WTC11 (cell line): ENCODE measurements around the gene TMEM178B. TPM values are rescaled to one million over a fixed set of nuclear protein-coding genes. Genes with fewer than 3 reads are reported as not detected.

Experiments used
- ATAC-seq: fragments of 200-7000 bp; cut with Tn5 transposase; 2 replicates; pipeline ENCODE4 v1.10.0; 2021; ENCODE audit warnings: mild to moderate bottlenecking, moderate library complexity
- CTCF ChIA-PET: fragments of 300-600 bp; sonication (Branson Sonifier 250); formaldehyde crosslinking; loops from one replicate; lab custom pipeline; 2021; ENCODE audit warnings: antibody characterized with exemption; lab: Charles Lee
- POLR2A ChIA-PET: fragments of 350-600 bp; sonication (Branson Sonifier 250); formaldehyde crosslinking; loops from one replicate; lab custom pipeline; 2021; ENCODE audit warnings: antibody characterized with exemption; lab: Charles Lee
- DNase-seq: peaks from one replicate; pipeline ENCODE4 v3.0.0; 2021; ENCODE audit warnings: low spot score
- H3K27ac Mint-ChIP-seq: 2 replicates; pipeline ENCODE4 v1.8.0; 2021; ENCODE audit warnings: mixed read lengths
- H3K27me3 Mint-ChIP-seq: 2 replicates; pipeline ENCODE4 v1.8.0; 2021; ENCODE audit warnings: low read depth, mild to moderate bottlenecking, moderate library complexity, mixed read lengths
- H3K36me3 Mint-ChIP-seq: 2 replicates; pipeline ENCODE4 v1.8.0; 2021; ENCODE audit warnings: mixed read lengths
- H3K4me1 Mint-ChIP-seq: 2 replicates; pipeline ENCODE4 v1.8.0; 2022; ENCODE audit warnings: mixed read lengths
- H3K4me3 Mint-ChIP-seq: 2 replicates; pipeline ENCODE4 v1.8.0; 2021; ENCODE audit warnings: mild to moderate bottlenecking, moderate library complexity, mixed read lengths
- H3K9me3 Mint-ChIP-seq: 2 replicates; pipeline ENCODE4 v1.8.0; 2021; ENCODE audit warnings: mixed read lengths
- ESRRA ChIP-seq: sonication (generic); formaldehyde crosslinking; IDR thresholded peaks from 2 replicates; pipeline ENCODE4 v1.8.1; 2022; ENCODE audit warnings: mild to moderate bottlenecking, missing genetic modification reagents, borderline replicate concordance
- ETV6 ChIP-seq: sonication (generic); formaldehyde crosslinking; IDR thresholded peaks from 2 replicates; pipeline ENCODE4 v1.8.1; 2022; ENCODE audit warnings: mild to moderate bottlenecking, missing genetic modification reagents
- FOXP1 ChIP-seq: sonication (generic); formaldehyde crosslinking; IDR thresholded peaks from 2 replicates; pipeline ENCODE4 v1.8.0; 2022; ENCODE audit warnings: missing genetic modification reagents, mild to moderate bottlenecking, moderate library complexity, borderline replicate concordance
- HMGA2 ChIP-seq: fragments of 250-450 bp; sonication (Bioruptor Pico); IDR thresholded peaks from 2 replicates; pipeline ENCODE4 v1.4.0; 2021; ENCODE audit warnings: mild to moderate bottlenecking, moderate library complexity
- JAZF1 ChIP-seq: fragments of 250-450 bp; sonication (Bioruptor Pico); IDR thresholded peaks from 2 replicates; pipeline ENCODE4 v1.9.0; 2021; ENCODE audit warnings: moderate library complexity, mild to moderate bottlenecking, inconsistent platforms
- SMAD3 ChIP-seq: sonication (generic); formaldehyde crosslinking; IDR thresholded peaks from 2 replicates; pipeline ENCODE4 v1.8.0; 2022; ENCODE audit warnings: missing genetic modification reagents, mild to moderate bottlenecking, borderline replicate concordance
- TEAD4 ChIP-seq: sonication (generic); formaldehyde crosslinking; IDR thresholded peaks from 2 replicates; pipeline ENCODE4 v1.8.0; 2022; ENCODE audit warnings: mild to moderate bottlenecking, missing genetic modification reagents
- ZBTB21 ChIP-seq: sonication (generic); formaldehyde crosslinking; IDR thresholded peaks from 2 replicates; pipeline ENCODE4 v1.8.1; 2023; ENCODE audit warnings: mild to moderate bottlenecking, missing genetic modification reagents, borderline replicate concordance
- ZNF263 ChIP-seq: sonication (generic); formaldehyde crosslinking; IDR thresholded peaks from 2 replicates; pipeline ENCODE4 v1.8.1; 2022; ENCODE audit warnings: low read depth, mild to moderate bottlenecking, moderate library complexity, missing genetic modification reagents
- ZNF317 ChIP-seq: sonication (generic); formaldehyde crosslinking; IDR thresholded peaks from 2 replicates; pipeline ENCODE4 v1.8.1; 2023; ENCODE audit warnings: low read depth, mild to moderate bottlenecking, moderate library complexity, missing genetic modification reagents, borderline replicate concordance
- ZNF396 ChIP-seq: fragments of 250-450 bp; sonication (Bioruptor Pico); IDR thresholded peaks from 2 replicates; pipeline ENCODE4 v1.8.0; 2021; ENCODE audit warnings: mild to moderate bottlenecking, moderate library complexity, borderline replicate concordance
- ZNF416 ChIP-seq: fragments of 250-450 bp; sonication (Bioruptor Pico); IDR thresholded peaks from 2 replicates; pipeline ENCODE4 v1.9.0; 2021; ENCODE audit warnings: mild to moderate bottlenecking, inconsistent platforms
- ZNF423 ChIP-seq: fragments of 250-450 bp; sonication (Bioruptor Pico); IDR thresholded peaks from 2 replicates; pipeline ENCODE4 v2.1.2; 2022; ENCODE audit warnings: mild to moderate bottlenecking, moderate library complexity
- total RNA-seq: library from RNA; stranded (reverse); gene quantifications from 3 replicates; pipeline ENCODE4 v1.2.3, GENCODE V29; 2021
- TF ChIP-seq, protein P1 (sequence below): sonication (generic); formaldehyde crosslinking; IDR thresholded peaks from 2 replicates; pipeline ENCODE4 v1.8.0; 2023; ENCODE audit warnings: mild to moderate bottlenecking, missing genetic modification reagents
- TF ChIP-seq, protein P2 (sequence below): sonication (generic); formaldehyde crosslinking; conservative IDR thresholded peaks from 2 replicates; pipeline ENCODE4 v1.8.1; 2023; ENCODE audit warnings: mild to moderate bottlenecking, low read depth, missing genetic modification reagents, moderate library complexity
- TF ChIP-seq, protein P3 (sequence below): fragments of 250-450 bp; sonication (Bioruptor Pico); IDR thresholded peaks from 2 replicates; pipeline ENCODE4 v1.8.0; 2021; ENCODE audit warnings: mild to moderate bottlenecking
- TF ChIP-seq, protein P4 (sequence below): sonication (generic); formaldehyde crosslinking; IDR thresholded peaks from 2 replicates; pipeline ENCODE4 v1.8.1; 2023; ENCODE audit warnings: mild to moderate bottlenecking, missing genetic modification reagents
- TF ChIP-seq, protein P5 (sequence below): sonication (generic); formaldehyde crosslinking; IDR thresholded peaks from 2 replicates; pipeline ENCODE4 v1.8.1; 2023; ENCODE audit warnings: mild to moderate bottlenecking, moderate library complexity, missing genetic modification reagents

Gene TMEM178B
- total RNA-seq, 1 experiment from 2014 or later: 20.4 TPM

DNA sequence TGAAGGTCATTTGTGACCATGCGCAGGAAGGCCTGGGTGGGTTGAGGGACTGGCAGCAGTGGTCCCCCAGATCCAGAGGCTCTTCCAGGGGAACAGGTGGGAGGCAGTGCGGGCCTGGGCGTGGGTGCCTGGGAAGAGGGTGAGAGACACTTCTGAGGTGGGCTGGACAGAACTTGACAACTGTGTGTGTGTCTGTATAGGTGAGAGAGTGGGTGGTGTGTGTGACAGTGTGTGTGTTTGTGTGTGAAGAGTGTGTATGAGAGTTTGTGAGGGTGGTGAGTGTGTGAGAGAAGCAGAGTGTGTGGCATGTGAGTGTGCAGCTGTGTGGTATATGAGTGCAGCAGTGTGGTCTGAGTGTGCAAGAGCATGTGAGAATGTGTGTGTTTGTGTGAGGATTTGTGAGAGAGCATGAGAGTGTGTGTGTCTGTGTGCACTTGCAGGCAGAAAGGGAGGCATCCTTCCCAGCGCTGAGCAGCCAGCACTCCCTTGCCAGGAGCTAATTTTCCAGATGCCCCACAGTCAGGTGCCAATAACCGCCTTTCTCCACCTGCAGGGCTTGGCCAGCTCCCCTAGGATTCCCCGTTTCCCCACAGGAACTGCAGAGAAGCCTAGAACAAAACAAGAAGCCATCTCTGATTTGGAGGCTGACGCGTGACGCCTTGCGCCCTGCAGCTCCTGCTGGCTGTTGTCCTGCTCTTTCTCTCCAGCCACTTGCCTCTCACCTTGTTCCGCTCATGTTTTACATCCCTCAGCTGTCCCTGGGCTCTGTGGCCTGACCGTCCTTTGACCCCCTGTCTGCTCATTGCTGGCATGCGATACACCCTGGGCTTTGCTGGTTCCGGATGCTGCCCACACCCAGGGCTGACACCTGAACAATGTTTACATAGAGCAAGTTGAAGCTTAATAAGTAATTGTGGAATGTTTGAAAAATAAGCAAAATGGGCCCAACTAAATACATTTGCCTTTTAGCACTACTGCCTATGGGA lies 88.0 kb downstream of the TMEM178B start:
- TF ChIP-seq ZNF396 (CRISPR knock-in tag) (no peak), SMAD3 (CRISPR knock-in tag) (no peak)
- TF ChIP-seq, all 79 proteins: peak for 0
- ATAC-seq (no peak), DNase-seq (no peak)
- Mint-ChIP-seq H3K4me3 (no peak overlapping the region), H3K9me3 (peaks cover 11% of the 10 kb centered on the region), H3K36me3 (peaks cover 11% of the 10 kb centered on the region), H3K4me1 (peaks cover 4% of the 10 kb centered on the region), H3K27ac (peak overlapping the region; percentile 5; the same call in 1 of the 2 replicates), H3K27me3 (no peaks in the 10 kb centered on the region)
- ChIA-PET CTCF (no interaction called here), POLR2A (no interaction called here)

DNA sequence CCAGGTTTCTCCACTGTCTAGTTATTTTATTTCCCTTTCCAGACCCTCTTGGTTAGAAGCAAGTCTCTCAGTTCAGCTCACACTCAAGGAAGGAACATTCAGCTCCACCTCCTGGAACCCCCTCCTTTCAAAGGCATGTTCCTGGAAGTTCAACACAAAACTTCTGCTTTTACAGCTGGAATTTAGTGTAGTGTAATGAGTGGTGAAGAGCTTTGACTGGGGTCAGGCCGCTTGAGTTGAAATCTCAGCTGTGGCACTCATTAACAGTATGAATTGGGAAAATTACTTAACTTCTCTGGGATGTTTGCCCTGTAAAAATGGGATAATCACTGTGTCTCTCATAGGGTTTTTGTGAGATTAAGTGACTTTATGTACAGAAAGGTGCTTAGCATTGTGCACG lies 91.7 kb downstream of the TMEM178B start:
- Mint-ChIP-seq H3K4me1 (peaks cover 7% of the 10 kb centered on the region), H3K36me3 (peaks cover 14% of the 10 kb centered on the region), H3K27me3 (no peaks in the 10 kb centered on the region), H3K4me3 (no peak overlapping the region), H3K9me3 (peaks cover 17% of the 10 kb centered on the region), H3K27ac (no peak overlapping the region)
- POLR2A ChIA-PET: no interaction called here
- TF ChIP-seq ESRRA (no peak), ETV6 (no peak), ZNF416 (CRISPR knock-in tag) (no peak), SMAD3 (CRISPR knock-in tag) (no peak), HMGA2 (CRISPR knock-in tag) (no peak), JAZF1 (CRISPR knock-in tag) (no peak), ZNF423 (CRISPR knock-in tag) (no peak), TEAD4 (CRISPR knock-in tag) (no peak), ZNF317 (CRISPR knock-in tag) (no peak), ZBTB21 (CRISPR knock-in tag) (no peak), ZNF263 (CRISPR knock-in tag) (no peak), FOXP1 (CRISPR knock-in tag) (no peak)
- TF ChIP-seq, protein P1, sequence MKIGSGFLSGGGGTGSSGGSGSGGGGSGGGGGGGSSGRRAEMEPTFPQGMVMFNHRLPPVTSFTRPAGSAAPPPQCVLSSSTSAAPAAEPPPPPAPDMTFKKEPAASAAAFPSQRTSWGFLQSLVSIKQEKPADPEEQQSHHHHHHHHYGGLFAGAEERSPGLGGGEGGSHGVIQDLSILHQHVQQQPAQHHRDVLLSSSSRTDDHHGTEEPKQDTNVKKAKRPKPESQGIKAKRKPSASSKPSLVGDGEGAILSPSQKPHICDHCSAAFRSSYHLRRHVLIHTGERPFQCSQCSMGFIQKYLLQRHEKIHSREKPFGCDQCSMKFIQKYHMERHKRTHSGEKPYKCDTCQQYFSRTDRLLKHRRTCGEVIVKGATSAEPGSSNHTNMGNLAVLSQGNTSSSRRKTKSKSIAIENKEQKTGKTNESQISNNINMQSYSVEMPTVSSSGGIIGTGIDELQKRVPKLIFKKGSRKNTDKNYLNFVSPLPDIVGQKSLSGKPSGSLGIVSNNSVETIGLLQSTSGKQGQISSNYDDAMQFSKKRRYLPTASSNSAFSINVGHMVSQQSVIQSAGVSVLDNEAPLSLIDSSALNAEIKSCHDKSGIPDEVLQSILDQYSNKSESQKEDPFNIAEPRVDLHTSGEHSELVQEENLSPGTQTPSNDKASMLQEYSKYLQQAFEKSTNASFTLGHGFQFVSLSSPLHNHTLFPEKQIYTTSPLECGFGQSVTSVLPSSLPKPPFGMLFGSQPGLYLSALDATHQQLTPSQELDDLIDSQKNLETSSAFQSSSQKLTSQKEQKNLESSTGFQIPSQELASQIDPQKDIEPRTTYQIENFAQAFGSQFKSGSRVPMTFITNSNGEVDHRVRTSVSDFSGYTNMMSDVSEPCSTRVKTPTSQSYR (CRISPR knock-in tag): no peak
- TF ChIP-seq, protein P2, sequence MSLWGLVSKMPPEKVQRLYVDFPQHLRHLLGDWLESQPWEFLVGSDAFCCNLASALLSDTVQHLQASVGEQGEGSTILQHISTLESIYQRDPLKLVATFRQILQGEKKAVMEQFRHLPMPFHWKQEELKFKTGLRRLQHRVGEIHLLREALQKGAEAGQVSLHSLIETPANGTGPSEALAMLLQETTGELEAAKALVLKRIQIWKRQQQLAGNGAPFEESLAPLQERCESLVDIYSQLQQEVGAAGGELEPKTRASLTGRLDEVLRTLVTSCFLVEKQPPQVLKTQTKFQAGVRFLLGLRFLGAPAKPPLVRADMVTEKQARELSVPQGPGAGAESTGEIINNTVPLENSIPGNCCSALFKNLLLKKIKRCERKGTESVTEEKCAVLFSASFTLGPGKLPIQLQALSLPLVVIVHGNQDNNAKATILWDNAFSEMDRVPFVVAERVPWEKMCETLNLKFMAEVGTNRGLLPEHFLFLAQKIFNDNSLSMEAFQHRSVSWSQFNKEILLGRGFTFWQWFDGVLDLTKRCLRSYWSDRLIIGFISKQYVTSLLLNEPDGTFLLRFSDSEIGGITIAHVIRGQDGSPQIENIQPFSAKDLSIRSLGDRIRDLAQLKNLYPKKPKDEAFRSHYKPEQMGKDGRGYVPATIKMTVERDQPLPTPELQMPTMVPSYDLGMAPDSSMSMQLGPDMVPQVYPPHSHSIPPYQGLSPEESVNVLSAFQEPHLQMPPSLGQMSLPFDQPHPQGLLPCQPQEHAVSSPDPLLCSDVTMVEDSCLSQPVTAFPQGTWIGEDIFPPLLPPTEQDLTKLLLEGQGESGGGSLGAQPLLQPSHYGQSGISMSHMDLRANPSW (CRISPR knock-in tag): no peak
- TF ChIP-seq, protein P3, sequence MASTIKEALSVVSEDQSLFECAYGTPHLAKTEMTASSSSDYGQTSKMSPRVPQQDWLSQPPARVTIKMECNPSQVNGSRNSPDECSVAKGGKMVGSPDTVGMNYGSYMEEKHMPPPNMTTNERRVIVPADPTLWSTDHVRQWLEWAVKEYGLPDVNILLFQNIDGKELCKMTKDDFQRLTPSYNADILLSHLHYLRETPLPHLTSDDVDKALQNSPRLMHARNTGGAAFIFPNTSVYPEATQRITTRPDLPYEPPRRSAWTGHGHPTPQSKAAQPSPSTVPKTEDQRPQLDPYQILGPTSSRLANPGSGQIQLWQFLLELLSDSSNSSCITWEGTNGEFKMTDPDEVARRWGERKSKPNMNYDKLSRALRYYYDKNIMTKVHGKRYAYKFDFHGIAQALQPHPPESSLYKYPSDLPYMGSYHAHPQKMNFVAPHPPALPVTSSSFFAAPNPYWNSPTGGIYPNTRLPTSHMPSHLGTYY: no peak
- TF ChIP-seq, protein P4, sequence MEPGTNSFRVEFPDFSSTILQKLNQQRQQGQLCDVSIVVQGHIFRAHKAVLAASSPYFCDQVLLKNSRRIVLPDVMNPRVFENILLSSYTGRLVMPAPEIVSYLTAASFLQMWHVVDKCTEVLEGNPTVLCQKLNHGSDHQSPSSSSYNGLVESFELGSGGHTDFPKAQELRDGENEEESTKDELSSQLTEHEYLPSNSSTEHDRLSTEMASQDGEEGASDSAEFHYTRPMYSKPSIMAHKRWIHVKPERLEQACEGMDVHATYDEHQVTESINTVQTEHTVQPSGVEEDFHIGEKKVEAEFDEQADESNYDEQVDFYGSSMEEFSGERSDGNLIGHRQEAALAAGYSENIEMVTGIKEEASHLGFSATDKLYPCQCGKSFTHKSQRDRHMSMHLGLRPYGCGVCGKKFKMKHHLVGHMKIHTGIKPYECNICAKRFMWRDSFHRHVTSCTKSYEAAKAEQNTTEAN (CRISPR knock-in tag): no peak
- TF ChIP-seq, protein P5, sequence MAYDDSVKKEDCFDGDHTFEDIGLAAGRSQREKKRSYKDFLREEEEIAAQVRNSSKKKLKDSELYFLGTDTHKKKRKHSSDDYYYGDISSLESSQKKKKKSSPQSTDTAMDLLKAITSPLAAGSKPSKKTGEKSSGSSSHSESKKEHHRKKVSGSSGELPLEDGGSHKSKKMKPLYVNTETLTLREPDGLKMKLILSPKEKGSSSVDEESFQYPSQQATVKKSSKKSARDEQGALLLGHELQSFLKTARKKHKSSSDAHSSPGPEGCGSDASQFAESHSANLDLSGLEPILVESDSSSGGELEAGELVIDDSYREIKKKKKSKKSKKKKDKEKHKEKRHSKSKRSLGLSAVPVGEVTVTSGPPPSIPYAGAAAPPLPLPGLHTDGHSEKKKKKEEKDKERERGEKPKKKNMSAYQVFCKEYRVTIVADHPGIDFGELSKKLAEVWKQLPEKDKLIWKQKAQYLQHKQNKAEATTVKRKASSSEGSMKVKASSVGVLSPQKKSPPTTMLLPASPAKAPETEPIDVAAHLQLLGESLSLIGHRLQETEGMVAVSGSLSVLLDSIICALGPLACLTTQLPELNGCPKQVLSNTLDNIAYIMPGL (CRISPR knock-in tag): no peak
- CTCF ChIA-PET: no interaction called here
- DNase-seq (no peak), ATAC-seq (no peak)
